HCT116 (cell line): Measurements from ENCODE around the gene TEX10. TPM values are rescaled to one million over a fixed set of nuclear protein-coding genes. Genes with fewer than 3 reads are reported as not detected.

Experiments
- ATAC-seq: fragments of 200-7000 bp; cut with Tn5 transposase; 2 replicates; pipeline ENCODE4 v1.9.1; 2020; ENCODE audit warnings: mild to moderate bottlenecking, moderate library complexity
- Bru-seq: library from RNA; stranded (reverse); fragments of 400-500 nt; gene quantifications from one replicate; lab custom pipeline; 2021; lab: Mats Ljungman, UMichigan
- BruChase-seq, 2 experiments: library from RNA; stranded (reverse); fragments of 400-500 nt; gene quantifications; one replicate each; lab custom pipeline; 2021; lab: Mats Ljungman, UMichigan
- BruUV-seq: library from RNA; stranded (reverse); fragments of 400-500 nt; replicated peaks from 2 replicates; lab custom pipeline; 2021; lab: Mats Ljungman, UMichigan
- CTCF ChIA-PET: fragments of 300-600 bp; sonication (Branson Sonifier 250); formaldehyde crosslinking; loops from one replicate; lab custom pipeline; 2021; ENCODE audit warnings: antibody characterized with exemption; lab: Charles Lee
- POLR2A ChIA-PET: fragments of 300-600, 350-600 bp; sonication (Branson Sonifier 250); formaldehyde crosslinking; loops from one replicate; lab custom pipeline; 2021; ENCODE audit warnings: antibody characterized with exemption; lab: Charles Lee
- RAD21 ChIA-PET, 2 experiments: fragments of 300-600 bp; sonication (Branson Sonifier 250); formaldehyde crosslinking; loops; one replicate each; lab custom pipeline; 2023; ENCODE audit warnings: low total read pairs in 2 of 2; ENCODE audit not compliant: uncharacterized antibody in 2 of 2, unreplicated experiment in 2 of 2, low non-redundant PET in 1 of 2; lab: Charles Lee
- DNase-seq: peaks from one replicate; pipeline ENCODE4 v3.0.0-alpha.2; 2010; ENCODE audit warnings: low read depth, low spot score
- H2AFZ ChIP-seq: fragments of 200-600 bp; shearing (Covaris generic), sonication (generic); 2 replicates; pipeline ENCODE4 v1.6.1; 2017; ENCODE audit warnings: low read depth, mixed run types, mixed read lengths, antibody characterized with exemption, low read length; ENCODE audit not compliant: poor library complexity, severe bottlenecking
- H3K27ac ChIP-seq: 2 replicates; pipeline ENCODE4 v1.5.1; 2012; ENCODE audit warnings: low read depth, low read length
- H3K27me3 ChIP-seq: fragments of 200-600 bp; sonication (generic); 2 replicates; pipeline ENCODE4 v1.6.1; 2016; ENCODE audit warnings: mixed run types, low read length, mixed read lengths; ENCODE audit not compliant: insufficient read depth
- H3K36me3 ChIP-seq, 2 experiments: fragments of 200-500 bp in 1 of 2; fragments of 200-600 bp in 1 of 2; sonication (Bioruptor generic) in 1 of 2; sonication (generic) in 1 of 2; 2 replicates each; pipeline versions ENCODE4 v1.5.1 to v1.6.1; 2014 to 2016; ENCODE audit warnings: low read length in 2 of 2, inconsistent platforms in 1 of 2, mixed read lengths in 1 of 2, mixed run types in 1 of 2; ENCODE audit not compliant: insufficient read depth in 2 of 2, control insufficient read depth in 1 of 2
- H3K4me1 ChIP-seq, 2 experiments: fragments of 200-600 bp in 1 of 2; sonication (generic) in 1 of 2; 2 replicates each; pipeline versions ENCODE4 v1.5.1 to v1.6.1; 2012 to 2017; ENCODE audit warnings: low read length in 2 of 2, inconsistent platforms in 1 of 2, mild to moderate bottlenecking in 1 of 2, mixed read lengths in 1 of 2, mixed run types in 1 of 2, moderate library complexity in 1 of 2; ENCODE audit not compliant: insufficient read depth in 2 of 2, control insufficient read depth in 1 of 2
- H3K4me2 ChIP-seq: fragments of 200-600 bp; sonication (generic); 2 replicates; pipeline ENCODE4 v1.6.1; 2017; ENCODE audit warnings: mixed run types, low read length, mixed read lengths
- H3K4me3 ChIP-seq, 2 experiments: fragments of 200-600 bp in 1 of 2; sonication (generic) in 1 of 2; replicated peaks in 1 of 2; 2 replicates each; pipeline ENCODE4 v1.5.1; 2011 to 2016; ENCODE audit warnings: low read length in 2 of 2, control low read depth in 1 of 2, low read depth in 1 of 2, mild to moderate bottlenecking in 1 of 2, mixed read lengths in 1 of 2, mixed run types in 1 of 2
- H3K79me2 ChIP-seq: fragments of 200-600 bp; sonication (generic); 2 replicates; pipeline ENCODE4 v1.6.1; 2017; ENCODE audit warnings: mild to moderate bottlenecking, mixed run types, low read length, moderate library complexity, mixed read lengths; ENCODE audit not compliant: insufficient read depth
- H3K9ac ChIP-seq: fragments of 200-600 bp; sonication (generic); 2 replicates; pipeline ENCODE4 v1.6.1; 2016; ENCODE audit warnings: low read length, mixed read lengths
- H3K9me2 ChIP-seq: fragments of 200-600 bp; sonication (generic), shearing (Covaris generic); 2 replicates; pipeline ENCODE4 v1.6.1; 2017; ENCODE audit warnings: mixed run types, mild to moderate bottlenecking, moderate library complexity; ENCODE audit not compliant: insufficient read depth
- H3K9me3 ChIP-seq, 2 experiments: fragments of 200-500 bp in 1 of 2; fragments of 200-600 bp in 1 of 2; sonication (Bioruptor generic) in 1 of 2; sonication (generic) in 1 of 2; 2 replicates each; pipeline ENCODE4 v1.6.1; 2014 to 2017; ENCODE audit warnings: low read length in 2 of 2, mixed read lengths in 2 of 2, inconsistent platforms in 1 of 2, low read depth in 1 of 2, mild to moderate bottlenecking in 1 of 2, mixed run types in 1 of 2, moderate library complexity in 1 of 2; ENCODE audit not compliant: control insufficient read depth in 1 of 2, insufficient read depth in 1 of 2
- H4K20me1 ChIP-seq: fragments of 200-600 bp; sonication (generic), shearing (Covaris generic); 2 replicates; pipeline ENCODE4 v1.6.1; 2017; ENCODE audit warnings: mixed run types, mild to moderate bottlenecking, moderate library complexity; ENCODE audit not compliant: insufficient read depth
- CBX3 ChIP-seq: IDR thresholded peaks from 2 replicates; pipeline ENCODE4 v1.6.1; 2012; ENCODE audit warnings: low read depth
- CEBPB ChIP-seq: IDR thresholded peaks from 2 replicates; pipeline ENCODE4 v1.6.1; 2012; ENCODE audit warnings: low read depth
- EGR1 ChIP-seq: IDR thresholded peaks from 2 replicates; pipeline ENCODE4 v1.6.1; 2012; ENCODE audit warnings: low read depth
- ELF1 ChIP-seq: IDR thresholded peaks from 2 replicates; pipeline ENCODE4 v1.6.1; 2012; ENCODE audit warnings: low read depth, borderline replicate concordance
- EZH2 ChIP-seq: fragments of 200-600 bp; sonication (generic); IDR thresholded peaks from 2 replicates; pipeline ENCODE4 v1.6.1; 2017; ENCODE audit warnings: antibody characterized with exemption, mixed run types
- EZH2phosphoT487 ChIP-seq: fragments of 200-600 bp; IDR thresholded peaks from 2 replicates; pipeline ENCODE4 v1.6.1; 2018; ENCODE audit warnings: antibody characterized with exemption, borderline replicate concordance
- FOSL1 ChIP-seq: IDR thresholded peaks from 2 replicates; pipeline ENCODE4 v1.6.1; 2012; ENCODE audit warnings: low read depth
- JUND ChIP-seq: IDR thresholded peaks from 2 replicates; pipeline ENCODE4 v1.6.1; 2012
- POLR2A ChIP-seq: IDR thresholded peaks from 2 replicates; pipeline ENCODE4 v1.7.0; 2011; ENCODE audit warnings: borderline replicate concordance; ENCODE audit not compliant: insufficient read depth, insufficient read length; ENCODE audit errors: extremely low read depth
- POLR2AphosphoS5 ChIP-seq: IDR thresholded peaks from 2 replicates; pipeline ENCODE4 v1.6.1; 2011; ENCODE audit warnings: mild to moderate bottlenecking, low read depth, low read length, moderate library complexity
- RAD21 ChIP-seq: IDR thresholded peaks from 2 replicates; pipeline ENCODE4 v1.6.1; 2012; ENCODE audit warnings: low read depth, mild to moderate bottlenecking
- SIN3A ChIP-seq: IDR thresholded peaks from 2 replicates; pipeline ENCODE4 v1.6.1; 2012; ENCODE audit warnings: low read depth
- SP1 ChIP-seq: IDR thresholded peaks from 2 replicates; pipeline ENCODE4 v1.6.1; 2012; ENCODE audit warnings: low read depth
- SRF ChIP-seq: IDR thresholded peaks from 2 replicates; pipeline ENCODE4 v1.6.1; 2012; ENCODE audit warnings: low read depth
- TCF7L2 ChIP-seq: IDR thresholded peaks from 2 replicates; pipeline ENCODE4 v1.7.0; 2011; ENCODE audit warnings: borderline replicate concordance, inconsistent platforms; ENCODE audit not compliant: insufficient read depth, insufficient read length; ENCODE audit errors: extremely low read depth
- YY1 ChIP-seq: IDR thresholded peaks from 2 replicates; pipeline ENCODE4 v1.6.1; 2011; ENCODE audit warnings: low read length, low read depth, moderate library complexity, mild to moderate bottlenecking; ENCODE audit not compliant: insufficient replicate concordance; ENCODE audit errors: extremely low read depth
- ZFX ChIP-seq: fragments of 450-650 bp; IDR thresholded peaks from 2 replicates; pipeline ENCODE4 v1.6.1; 2017
- ZNF274 ChIP-seq: fragments of 200-500 bp; sonication (Bioruptor generic); IDR thresholded peaks from 2 replicates; pipeline ENCODE4 v1.6.1; 2014; ENCODE audit warnings: mild to moderate bottlenecking, low read depth, low read length, inconsistent platforms
- intact Hi-C: fragments of 100-400 bp; cut with micrococcal nuclease; formaldehyde crosslinking; loops from 2 replicates; pipeline ENCODE4 v1.10.0; 2022
- long read RNA-seq: library from polyadenylated mRNA; unstranded; transcript quantifications from one replicate; pipeline ENCODE4 v2.0.0, GENCODE V29; 2021; ENCODE audit not compliant: unreplicated experiment
- polyA plus RNA-seq: library from polyadenylated mRNA; unstranded; fragments of >200 nt; gene quantifications from 2 replicates; pipeline ENCODE4 v1.2.1, GENCODE V29; 2012; ENCODE audit warnings: missing spikeins
- total RNA-seq: library from RNA; stranded (reverse); gene quantifications from one replicate; pipeline ENCODE4 v1.2.1, GENCODE V29; 2021; ENCODE audit not compliant: unreplicated experiment
- TF ChIP-seq, protein P1 (sequence below): IDR thresholded peaks from 2 replicates; pipeline ENCODE4 v1.6.1; 2011; ENCODE audit warnings: mild to moderate bottlenecking, low read length, moderate library complexity; ENCODE audit not compliant: insufficient replicate concordance; ENCODE audit errors: extremely low read depth
- TF ChIP-seq, protein P2 (sequence below): IDR thresholded peaks from 2 replicates; pipeline ENCODE4 v1.6.1; 2012
- TF ChIP-seq, protein P3 (sequence below): IDR thresholded peaks from 2 replicates; pipeline ENCODE4 v1.6.1; 2012
- TF ChIP-seq, protein P4 (sequence below), 3 experiments: fragments of 200-600 bp in 1 of 3; sonication (generic) in 1 of 3; IDR thresholded peaks in 2 of 3; conservative IDR thresholded peaks in 1 of 3; 2 replicates each; pipeline ENCODE4 v1.5.1; 2012 to 2017; ENCODE audit warnings: low read depth in 2 of 3, low read length in 2 of 3, antibody characterized with exemption in 1 of 3, borderline replicate concordance in 1 of 3, control low read depth in 1 of 3, mild to moderate bottlenecking in 1 of 3, mixed read lengths in 1 of 3, mixed run types in 1 of 3, moderate library complexity in 1 of 3; ENCODE audit not compliant: insufficient read depth in 1 of 3

Gene TEX10
- total RNA-seq = 53.0 TPM
- polyA plus RNA-seq = 20.4 and 27.0 TPM in 2 replicates
- percentile 95 among the genes with signal in this experiment for Bru-seq, nascent RNA
- BruChase-seq, experiment 1, labeled RNA remaining after a 6-hour chase = percentile 85 among the genes with signal in this experiment
- BruChase-seq, experiment 2, labeled RNA remaining after a 2-hour chase = percentile 90 among the genes with signal in this experiment
- long read RNA-seq, full-length matches to known transcripts = 63 of 128 reads
- long read RNA-seq, partial matches to known transcripts = 18 of 128 reads
- long read RNA-seq, other reads (novel, unspliced or antisense) = 47 of 128 reads

DNA sequence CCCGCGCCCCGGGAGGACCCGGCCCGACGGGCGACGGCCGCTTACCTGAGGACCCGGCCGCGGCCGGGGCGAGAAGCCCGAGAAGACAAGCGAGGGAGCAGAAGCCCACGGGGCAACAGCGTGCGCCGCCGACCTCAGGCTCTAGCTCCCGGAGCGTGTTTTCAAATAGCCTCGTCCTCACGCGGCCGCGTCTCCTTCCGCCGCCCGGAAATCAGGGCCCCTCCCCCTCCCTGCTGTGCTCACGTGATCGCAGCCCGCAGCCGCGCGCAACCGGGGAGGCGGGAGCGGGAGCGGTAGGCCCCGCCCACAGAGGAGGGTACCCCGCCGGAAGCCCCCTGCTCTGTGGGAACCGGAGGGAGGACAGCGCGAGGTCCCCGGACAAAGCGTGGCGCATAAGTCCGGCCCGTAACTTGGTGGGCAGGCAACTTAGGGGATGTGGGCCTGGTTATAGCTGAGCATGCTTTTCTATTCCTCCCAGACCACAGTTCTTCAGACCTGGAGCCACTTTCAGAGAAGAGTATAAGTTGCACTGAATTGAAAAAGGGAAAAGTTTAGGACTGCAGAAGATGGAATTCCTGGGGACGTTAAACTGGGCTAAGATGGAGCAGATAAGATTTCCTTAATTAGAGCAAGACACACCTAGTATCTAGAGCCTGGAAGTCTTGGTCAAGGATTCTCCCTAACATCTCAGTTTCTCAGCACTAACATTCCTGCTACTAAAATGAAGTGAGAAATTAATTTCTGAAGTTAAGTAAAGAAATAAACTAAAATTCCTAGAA lies at the start of gene TEX10:
Gene TEX10 (minus strand): TSS at position 216 of the 779 bp plus-strand sequence. CDS start 3,579 bp downstream, outside the sequence.
- intact Hi-C loops = loop anchor here (2.0 kb wide), 1 partner anchor 74 kb away; the partner anchor contains the start of gene MSANTD3
- ChIA-PET CTCF (interaction anchor here (2.0 kb wide), 1 partner anchor 28 kb away, joined by 8 read pairs; no protein-coding TSS in a partner anchor), POLR2A (interaction anchor here (1.5 kb wide), 1 partner anchor 28 kb away, joined by 3 read pairs; no protein-coding TSS in a partner anchor), RAD21 (no interaction called here)
- peaks cover 50% of the 10 kb centered on the region for H3K79me2 ChIP-seq
- DNase-seq (peak; percentile 59), ATAC-seq (peak; percentile 86)
- peak within 1 kb of the TSS; percentile 93 for H3K9ac ChIP-seq
- peaks cover 6% of the 10 kb centered on the region; the same call in 1 of the 2 replicates for H4K20me1 ChIP-seq
- peaks cover 0 to 7% of the 10 kb centered on the region in 2 experiments; a peak in 1 of 4 replicates for H3K36me3 ChIP-seq
- H3K4me2 ChIP-seq = peak within 1 kb of the TSS; percentile 78
- peak within 1 kb of the TSS; percentile 16 for H2AFZ ChIP-seq
- BruUV-seq = TSS peak; percentile 78
- H3K27me3 ChIP-seq = no peaks in the 10 kb centered on the region
- H3K27ac ChIP-seq = peak within 1 kb of the TSS; percentile 88
- H3K9me2 ChIP-seq = no peaks in the 10 kb centered on the region
- no peaks in the 10 kb centered on the region for H3K9me3 ChIP-seq
- peaks cover 0 to 26% of the 10 kb centered on the region in 2 experiments; a peak in 2 of 4 replicates for H3K4me1 ChIP-seq
- H3K4me3 ChIP-seq = peak within 1 kb of the TSS; percentile 88 to 91
- TF ChIP-seq, protein P1, sequence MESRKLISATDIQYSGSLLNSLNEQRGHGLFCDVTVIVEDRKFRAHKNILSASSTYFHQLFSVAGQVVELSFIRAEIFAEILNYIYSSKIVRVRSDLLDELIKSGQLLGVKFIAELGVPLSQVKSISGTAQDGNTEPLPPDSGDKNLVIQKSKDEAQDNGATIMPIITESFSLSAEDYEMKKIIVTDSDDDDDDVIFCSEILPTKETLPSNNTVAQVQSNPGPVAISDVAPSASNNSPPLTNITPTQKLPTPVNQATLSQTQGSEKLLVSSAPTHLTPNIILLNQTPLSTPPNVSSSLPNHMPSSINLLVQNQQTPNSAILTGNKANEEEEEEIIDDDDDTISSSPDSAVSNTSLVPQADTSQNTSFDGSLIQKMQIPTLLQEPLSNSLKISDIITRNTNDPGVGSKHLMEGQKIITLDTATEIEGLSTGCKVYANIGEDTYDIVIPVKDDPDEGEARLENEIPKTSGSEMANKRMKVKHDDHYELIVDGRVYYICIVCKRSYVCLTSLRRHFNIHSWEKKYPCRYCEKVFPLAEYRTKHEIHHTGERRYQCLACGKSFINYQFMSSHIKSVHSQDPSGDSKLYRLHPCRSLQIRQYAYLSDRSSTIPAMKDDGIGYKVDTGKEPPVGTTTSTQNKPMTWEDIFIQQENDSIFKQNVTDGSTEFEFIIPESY = peak; percentile 66
- TF ChIP-seq SP1 (peak; percentile 56), EGR1 (no peak; the same call in 1 of the 2 replicates), EZH2phosphoT487 (no peak), POLR2A (no peak), YY1 (no peak), POLR2AphosphoS5 (peak; percentile 87), SRF (no peak), ELF1 (no peak; the same call in 1 of the 2 replicates), SIN3A (peak; percentile 95), FOSL1 (no peak), EZH2 (no peak), TCF7L2 (no peak), ZNF274 (no peak), ZFX (peak; percentile 79), RAD21 (no peak), JUND (no peak), CEBPB (no peak), CBX3 (no peak; the same call in 1 of the 2 replicates)
- TF ChIP-seq, protein P2, sequence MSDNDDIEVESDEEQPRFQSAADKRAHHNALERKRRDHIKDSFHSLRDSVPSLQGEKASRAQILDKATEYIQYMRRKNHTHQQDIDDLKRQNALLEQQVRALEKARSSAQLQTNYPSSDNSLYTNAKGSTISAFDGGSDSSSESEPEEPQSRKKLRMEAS = peak; percentile 97
- TF ChIP-seq, protein P3, sequence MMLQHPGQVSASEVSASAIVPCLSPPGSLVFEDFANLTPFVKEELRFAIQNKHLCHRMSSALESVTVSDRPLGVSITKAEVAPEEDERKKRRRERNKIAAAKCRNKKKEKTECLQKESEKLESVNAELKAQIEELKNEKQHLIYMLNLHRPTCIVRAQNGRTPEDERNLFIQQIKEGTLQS = no peak
- TF ChIP-seq, protein P4, sequence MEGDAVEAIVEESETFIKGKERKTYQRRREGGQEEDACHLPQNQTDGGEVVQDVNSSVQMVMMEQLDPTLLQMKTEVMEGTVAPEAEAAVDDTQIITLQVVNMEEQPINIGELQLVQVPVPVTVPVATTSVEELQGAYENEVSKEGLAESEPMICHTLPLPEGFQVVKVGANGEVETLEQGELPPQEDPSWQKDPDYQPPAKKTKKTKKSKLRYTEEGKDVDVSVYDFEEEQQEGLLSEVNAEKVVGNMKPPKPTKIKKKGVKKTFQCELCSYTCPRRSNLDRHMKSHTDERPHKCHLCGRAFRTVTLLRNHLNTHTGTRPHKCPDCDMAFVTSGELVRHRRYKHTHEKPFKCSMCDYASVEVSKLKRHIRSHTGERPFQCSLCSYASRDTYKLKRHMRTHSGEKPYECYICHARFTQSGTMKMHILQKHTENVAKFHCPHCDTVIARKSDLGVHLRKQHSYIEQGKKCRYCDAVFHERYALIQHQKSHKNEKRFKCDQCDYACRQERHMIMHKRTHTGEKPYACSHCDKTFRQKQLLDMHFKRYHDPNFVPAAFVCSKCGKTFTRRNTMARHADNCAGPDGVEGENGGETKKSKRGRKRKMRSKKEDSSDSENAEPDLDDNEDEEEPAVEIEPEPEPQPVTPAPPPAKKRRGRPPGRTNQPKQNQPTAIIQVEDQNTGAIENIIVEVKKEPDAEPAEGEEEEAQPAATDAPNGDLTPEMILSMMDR (IDR thresholded peaks at IDR 0.05 in 2 of 3, conservative IDR thresholded peaks at IDR 0.05 in 1 of 3; ENCODE audit: borderline replicate concordance in 1 of 3, insufficient read depth in 1 of 3, low read depth in 2 of 3, low read length in 2 of 3) = no peak
